Posterior vena cava (tissue), 2 donors: ENCODE measurements around the gene GALNT11. TPM values are rescaled to one million over a fixed set of nuclear protein-coding genes. Genes with fewer than 3 reads are reported as not detected.
"Not testable (repeated sequence)": the region's sequence is repeated elsewhere in the genome, so short reads cannot be mapped to it uniquely, and the experiment has no call there.

Experiments
- DNase-seq: peaks from one replicate; pipeline ENCODE4 v3.0.0-alpha.2; 2020; ENCODE audit warnings: low spot score
- intact Hi-C, 2 donors: fragments of 100-400 bp; cut with DNase I; formaldehyde crosslinking; loops; one replicate each; pipeline versions ENCODE4 v1.14.1 to v1.14.2; 2022 to 2023
- long read RNA-seq, 2 donors: library from polyadenylated mRNA; unstranded; transcript quantifications; one replicate each; pipeline ENCODE4 v2.0.0, GENCODE V29; 2020 to 2021
- total RNA-seq, 2 donors: library from RNA; stranded (reverse); fragmentation: NEBNext Ultra II Directional; extraction: Animal tissue kit (Norgen Biotek cat#: 25700); gene quantifications; one replicate each; pipeline ENCODE4 v1.2.1, GENCODE V29; 2021
- donor health status: DM: yes; HTN: yes; CAD: no.
- donor health status: DM: yes; HTN: yes; CAD: no.

The GALNT11 gene
- 10 to 100 TPM; 27.4 to 35.8 TPM for total RNA-seq
- long read RNA-seq, donor 1, transcript GALNT11-205 (12 exons, 2,727 nt): major isoform, 11 of 16 reads
- long read RNA-seq, donor 1, partial matches to known transcripts: 1 of 16 reads
- long read RNA-seq, donor 1, other reads (novel, unspliced or antisense): 4 of 16 reads
- long read RNA-seq, donor 2, transcript GALNT11-205 (12 exons, 2,727 nt): major isoform, 22 of 30 reads
- long read RNA-seq, donor 2, partial matches to known transcripts: 5 of 30 reads
- long read RNA-seq, donor 2, other reads (novel, unspliced or antisense): 3 of 30 reads

DNA sequence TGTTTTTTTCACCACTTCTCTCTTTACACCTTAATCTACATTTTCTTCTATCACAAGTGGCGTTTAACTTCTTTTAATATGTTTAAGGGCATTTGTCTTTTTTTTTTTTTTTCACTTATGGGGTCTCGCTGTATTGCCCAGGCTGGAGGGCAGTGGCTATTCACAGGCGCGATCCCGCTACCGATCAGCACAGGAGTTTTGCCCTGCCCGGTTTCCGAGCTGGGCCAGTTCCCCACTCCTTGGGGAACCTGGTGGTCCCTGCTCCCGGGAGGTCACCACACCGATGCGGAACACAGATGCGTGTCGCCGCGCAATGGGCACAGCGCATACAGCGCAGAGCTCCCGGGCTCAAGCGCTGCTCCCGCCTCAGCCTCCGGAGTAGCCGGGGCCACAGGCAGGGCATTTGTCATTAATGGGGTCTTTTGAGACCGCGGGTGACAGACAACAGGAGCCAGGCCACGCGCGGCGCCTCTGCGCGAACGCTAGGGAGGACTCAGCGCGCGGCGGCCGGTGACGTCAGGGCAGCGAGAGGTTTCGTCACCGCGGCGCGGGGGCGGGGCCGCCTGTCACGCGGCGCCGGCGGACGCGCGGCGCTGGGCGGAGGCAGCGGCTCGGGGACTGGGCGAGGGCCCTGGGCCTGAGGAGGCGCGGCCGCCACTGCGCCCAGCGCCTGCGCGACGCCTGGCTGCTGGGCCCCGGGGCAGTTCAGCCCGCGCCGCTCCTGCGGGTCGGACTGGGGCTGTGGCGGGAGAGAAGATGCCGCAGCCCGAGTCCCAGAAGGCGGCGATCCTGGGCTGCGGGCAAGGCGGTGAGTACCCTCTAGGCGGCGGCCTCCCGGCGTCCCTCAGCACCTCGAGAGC lies at the start of gene GALNT11:
GALNT11 (plus strand) TSS at position 598 of the 860 bp plus-strand sequence. CDS start 68,554 bp downstream, outside the sequence.
- intact Hi-C loops: no loop called here
- peak; percentile 96 for DNase-seq

DNA sequence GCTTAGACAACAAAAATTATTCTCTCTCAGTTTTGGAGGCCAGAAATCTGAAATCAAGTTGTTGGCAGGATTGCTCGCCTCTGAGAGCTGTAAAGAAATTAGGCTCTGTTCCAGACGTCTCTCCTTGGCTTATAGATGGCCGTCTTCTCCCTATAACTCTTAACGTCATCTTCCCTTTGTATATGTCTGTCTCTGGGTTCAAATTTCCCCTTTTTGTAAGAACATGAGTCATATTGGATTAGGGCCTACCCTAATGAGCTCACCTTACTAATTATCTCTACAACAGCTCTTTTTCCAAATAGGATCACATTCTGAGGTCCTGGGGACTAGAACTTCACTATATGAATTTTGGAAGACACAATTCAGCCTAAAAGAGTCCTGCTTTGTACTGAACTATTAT lies 46.9 kb upstream of the GALNT11 start:
- intact Hi-C loops: no loop called here

DNA sequence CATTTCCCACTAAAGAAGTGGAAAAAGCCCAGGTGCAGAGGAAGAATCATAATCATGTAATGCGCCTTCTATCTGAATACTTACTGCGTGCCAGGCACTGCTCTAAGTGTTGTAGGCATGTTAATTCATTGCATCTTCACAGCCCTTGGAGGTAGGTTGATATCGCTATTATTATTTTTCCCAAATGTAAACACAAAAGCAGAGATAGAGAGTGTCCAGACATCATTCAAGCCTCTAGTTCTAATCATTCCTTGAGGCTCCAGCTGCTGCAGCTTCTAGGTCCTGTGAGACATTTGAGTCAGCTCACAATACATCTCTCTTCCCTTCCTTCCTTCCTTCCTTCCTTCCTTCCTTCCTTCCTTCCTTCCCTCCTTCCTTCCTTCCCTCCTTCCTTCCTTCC lies 44.3 kb upstream of the GALNT11 start:
- intact Hi-C loops: no loop called here
- DNase-seq: no peak

More for the DNA sequence above, 46.9 kb upstream of the GALNT11 start:
- no peak for DNase-seq

DNA sequence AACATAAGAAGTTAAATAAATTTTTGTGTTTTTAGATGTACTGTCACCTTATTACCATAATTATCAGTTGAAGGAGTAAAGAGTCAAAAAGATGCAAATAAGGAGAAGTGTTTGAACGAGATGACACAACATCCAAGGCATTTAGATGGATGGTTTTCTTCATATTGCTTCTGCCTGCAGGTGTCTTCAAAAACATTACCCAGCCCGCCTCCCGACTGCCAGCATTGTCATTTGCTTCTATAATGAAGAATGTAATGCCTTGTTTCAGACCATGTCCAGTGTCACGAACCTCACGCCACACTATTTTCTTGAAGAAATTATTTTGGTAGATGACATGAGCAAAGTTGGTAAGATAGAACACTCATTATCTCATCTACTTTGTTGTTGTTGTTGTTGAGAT lies 42.7 kb upstream of the GALNT11 start:
- DNase-seq: no peak
- intact Hi-C loops: no loop called here

DNA sequence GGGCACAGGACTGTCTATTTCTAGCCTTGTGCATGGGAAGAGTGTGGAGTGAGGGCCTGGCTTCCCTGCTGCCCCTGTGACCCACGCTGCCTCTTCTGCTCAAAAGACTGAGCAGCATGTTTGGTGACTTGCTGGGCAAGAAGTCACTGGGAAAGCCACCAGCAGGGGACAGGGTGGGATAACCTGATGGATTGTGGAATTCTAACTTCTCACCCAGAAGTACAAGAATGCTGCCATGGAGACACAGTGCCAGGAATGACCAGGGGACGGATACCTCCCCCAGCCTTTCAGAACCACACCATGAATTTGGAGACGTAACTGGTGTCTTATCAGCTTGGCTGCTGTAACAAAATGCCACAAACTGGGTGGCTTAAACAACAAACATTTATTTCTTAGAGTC lies 40.9 kb upstream of the GALNT11 start:
- intact Hi-C loops: no loop called here
- no peak for DNase-seq

DNA sequence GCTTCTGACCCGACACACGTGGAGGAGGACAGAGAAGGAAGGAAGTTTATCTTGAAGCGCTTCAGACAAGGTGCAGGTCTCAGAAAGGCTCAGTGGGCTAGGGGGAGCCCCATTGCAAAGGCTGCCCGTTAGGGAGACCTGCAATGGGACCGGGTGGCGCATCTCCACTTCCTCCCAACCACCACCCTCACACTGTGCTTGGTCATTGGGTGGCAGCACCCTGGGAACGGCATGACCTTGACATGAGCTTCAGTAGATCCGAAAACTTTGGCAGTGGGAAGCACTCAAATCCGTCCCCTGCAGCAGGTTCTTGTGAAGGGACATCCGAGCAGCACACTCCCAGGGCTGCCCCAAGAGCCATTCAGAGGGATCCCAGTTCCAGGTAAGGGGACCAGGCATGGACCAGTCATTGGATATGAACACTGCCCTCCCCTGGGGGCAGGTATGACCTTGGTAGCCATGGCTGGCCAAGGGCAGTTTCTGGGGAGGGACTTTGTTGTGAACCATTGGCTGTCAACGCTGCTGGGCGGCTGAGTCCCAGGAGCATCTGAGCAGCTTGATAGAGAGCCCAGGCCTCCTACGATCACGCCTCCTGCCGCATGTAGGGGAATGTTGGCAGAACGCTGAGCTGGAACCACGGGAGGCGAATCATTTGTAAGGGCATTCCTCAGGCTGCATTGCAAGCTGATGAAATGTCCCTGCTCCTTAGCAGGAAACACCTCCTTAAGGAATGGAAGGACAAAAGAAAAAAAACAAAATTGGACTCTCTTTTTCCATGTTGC lies 37.5 kb upstream of the GALNT11 start:
- no peak for DNase-seq
- intact Hi-C loops: no loop called here

DNA sequence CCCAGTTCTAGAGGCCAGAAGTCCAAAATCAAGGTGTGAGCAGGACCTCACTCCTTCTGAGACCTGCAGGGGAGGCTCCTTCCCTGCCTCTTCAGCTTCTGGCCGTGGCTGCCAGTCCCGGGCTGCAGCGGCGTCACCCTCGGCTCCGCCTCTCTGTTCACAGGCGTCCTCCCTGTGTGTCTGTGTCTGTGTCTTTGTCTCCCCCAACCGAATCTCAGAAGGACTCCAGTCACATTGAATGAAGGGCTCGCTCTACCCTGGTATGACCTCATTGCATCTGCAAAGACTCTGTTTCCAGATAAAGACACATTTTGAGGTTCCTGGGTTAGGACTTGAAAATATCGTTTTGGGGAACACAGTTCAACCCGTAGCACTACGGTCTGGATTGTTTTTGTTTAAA lies 33.1 kb upstream of the GALNT11 start:
- intact Hi-C loops: no loop called here
- peak; percentile 87 for DNase-seq

DNA sequence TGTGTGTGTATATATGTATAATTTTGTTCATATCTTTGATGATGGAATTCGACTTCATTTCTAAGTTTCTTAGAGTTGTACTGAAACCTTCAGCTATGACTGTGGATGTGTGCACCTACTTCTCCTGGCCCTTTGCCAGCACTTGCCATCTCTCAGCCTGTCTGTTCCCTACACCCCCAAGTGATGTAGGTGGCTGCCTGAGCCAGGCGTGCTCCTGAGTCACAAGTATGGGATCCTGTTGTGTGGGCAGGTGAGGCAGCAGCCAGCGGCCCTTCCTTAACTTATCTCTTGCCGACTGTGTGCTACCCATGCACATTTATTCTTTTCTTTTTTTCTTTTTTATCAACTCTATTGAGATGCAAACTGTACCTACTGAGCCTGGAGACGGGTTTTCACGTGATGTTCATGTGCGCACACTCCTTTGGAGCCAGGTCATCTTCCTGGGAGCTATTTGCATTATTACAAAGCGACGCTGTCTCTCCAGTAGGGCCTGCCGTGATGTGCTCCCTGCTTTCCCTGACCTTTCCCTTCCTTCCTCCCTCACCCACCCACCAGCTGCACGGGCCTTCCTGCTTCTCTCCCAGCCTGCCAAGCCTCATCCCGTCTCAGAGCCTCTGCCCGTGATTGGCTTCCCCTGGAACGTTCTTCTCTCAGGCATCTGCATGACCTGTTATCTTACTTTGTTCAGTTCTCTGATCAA lies 31.3 kb upstream of the GALNT11 start:
- intact Hi-C loops: no loop called here
- DNase-seq: no peak

DNA sequence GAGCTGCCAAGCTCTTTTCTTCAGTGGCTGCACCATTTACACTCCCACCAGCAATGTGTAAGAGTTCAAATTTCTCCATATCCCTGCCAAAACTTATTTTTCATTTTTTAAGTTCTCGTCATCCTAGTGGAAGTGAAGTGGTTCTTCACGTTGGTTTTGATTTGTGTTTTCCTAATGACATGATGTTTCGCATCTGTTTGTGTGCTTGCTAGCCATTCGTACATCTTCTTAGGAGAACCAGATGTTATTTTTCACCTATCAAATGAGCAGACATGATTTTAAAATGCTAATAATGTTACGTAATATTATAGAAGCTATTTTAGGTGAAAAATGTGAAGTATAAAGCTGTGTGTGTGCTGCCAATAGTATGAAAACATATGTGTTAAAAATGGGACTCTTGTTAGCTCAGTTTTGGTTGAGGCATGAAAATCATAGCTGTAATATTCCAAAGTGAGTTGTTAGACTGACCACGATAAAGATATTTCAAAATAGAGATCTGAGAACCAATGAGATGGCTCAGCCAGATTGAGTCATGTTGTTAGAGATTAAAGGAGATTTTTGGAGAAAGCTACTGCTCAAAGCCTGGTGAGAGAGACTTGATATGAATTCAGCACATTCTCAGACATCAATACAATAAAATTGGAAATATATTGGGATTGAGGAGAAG lies 25.9 kb upstream of the GALNT11 start:
- DNase-seq: no peak
- intact Hi-C loops: no loop called here

DNA sequence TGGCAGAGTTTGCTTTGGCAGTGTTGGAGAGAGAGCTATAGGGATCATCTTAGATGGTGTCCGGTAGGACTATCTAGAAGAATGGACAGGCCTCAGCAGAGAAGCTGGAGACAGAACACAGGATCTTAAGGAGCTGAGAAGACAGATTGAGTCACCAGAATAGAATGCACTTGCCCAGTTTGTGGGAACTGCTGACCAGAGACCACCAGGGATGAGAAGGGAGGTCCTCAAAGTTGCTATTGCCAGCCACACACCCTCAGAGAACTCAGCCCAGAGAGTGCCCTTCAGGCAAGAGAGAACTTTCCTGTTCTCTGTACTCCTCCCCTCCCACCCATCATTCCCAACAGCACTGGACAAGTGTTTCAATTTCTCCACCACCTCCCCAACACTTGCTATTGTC lies 25.3 kb upstream of the GALNT11 start:
- intact Hi-C loops: no loop called here
- DNase-seq: no peak

DNA sequence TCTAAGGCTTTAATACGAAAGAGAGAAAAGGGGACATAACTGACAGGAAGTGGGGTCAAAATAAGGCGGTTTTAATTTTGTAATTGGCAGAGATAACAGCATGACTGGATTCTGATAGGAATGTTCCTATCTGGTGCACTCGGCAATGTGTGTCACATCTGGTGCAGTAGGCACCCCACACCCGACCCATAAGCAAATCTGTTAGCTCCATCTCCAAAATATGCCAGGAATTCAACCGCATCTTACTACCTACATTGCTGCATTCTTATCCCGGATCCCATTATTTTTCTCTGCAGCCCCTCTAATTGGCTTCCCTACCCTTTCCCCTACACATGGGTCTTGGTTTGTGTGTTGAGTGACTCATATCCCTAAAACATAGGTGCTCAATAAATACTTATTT lies 19.1 kb upstream of the GALNT11 start:
- intact Hi-C loops: no loop called here
- no peak for DNase-seq

DNA sequence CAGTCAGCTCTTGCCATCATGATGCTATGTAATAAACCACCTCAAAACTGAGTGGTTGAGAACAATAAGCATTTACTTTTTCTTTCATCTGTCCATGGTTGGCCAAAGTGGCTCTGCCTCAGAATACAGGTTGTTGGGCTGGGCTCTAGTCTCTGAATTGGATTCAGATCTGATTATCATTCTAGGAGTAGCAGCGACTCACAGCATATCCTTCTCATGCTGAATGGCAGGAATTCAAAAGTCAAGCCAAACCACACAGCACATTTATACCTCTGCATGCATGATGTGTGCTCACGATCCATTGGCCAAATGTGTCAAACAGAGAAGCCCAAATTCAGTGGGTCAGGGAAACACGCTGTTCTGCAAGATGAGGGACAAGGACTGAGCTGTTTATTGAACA lies 13.6 kb upstream of the GALNT11 start:
- no peak for DNase-seq
- intact Hi-C loops: no loop called here

DNA sequence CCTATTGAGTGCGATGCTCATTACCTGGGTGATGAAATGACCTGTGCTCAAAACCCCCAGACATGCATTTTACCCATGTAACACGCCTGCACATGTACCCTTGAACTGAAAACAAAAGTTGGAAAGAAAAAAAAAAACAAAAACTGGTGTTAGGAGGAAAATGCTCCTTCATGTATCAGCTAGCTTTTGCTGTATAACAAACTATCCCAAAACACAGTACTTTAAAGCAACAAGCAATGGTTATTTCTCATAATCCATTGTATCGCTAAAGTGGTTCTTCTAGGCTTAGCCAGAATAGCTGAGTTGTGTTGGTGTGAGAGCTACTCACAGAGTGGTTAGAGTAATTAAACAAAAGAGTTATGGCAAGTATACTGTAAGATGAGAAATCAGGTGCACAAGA lies 12.2 kb upstream of the GALNT11 start:
- intact Hi-C loops: no loop called here
- no peak for DNase-seq

DNA sequence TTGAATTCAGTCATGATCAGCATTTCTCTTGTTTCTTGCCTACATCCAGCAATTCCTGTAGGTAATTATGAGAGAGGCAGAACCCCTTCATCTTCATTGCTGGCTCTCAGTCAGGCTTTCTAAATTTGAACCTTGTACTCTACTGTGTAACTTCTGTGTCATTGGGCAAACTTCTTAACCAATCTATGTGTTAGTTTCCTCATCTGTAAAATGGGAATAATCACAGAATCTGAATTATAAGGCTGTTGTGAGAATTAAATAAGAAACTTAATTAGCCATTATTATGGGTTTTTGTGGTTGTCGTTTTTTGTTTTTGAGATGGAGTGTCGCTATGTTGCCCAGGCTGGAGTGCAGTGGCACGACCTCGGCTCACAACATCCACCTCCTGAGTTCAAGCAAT lies 11.5 kb upstream of the GALNT11 start:
- intact Hi-C loops: no loop called here
- no peak for DNase-seq

DNA sequence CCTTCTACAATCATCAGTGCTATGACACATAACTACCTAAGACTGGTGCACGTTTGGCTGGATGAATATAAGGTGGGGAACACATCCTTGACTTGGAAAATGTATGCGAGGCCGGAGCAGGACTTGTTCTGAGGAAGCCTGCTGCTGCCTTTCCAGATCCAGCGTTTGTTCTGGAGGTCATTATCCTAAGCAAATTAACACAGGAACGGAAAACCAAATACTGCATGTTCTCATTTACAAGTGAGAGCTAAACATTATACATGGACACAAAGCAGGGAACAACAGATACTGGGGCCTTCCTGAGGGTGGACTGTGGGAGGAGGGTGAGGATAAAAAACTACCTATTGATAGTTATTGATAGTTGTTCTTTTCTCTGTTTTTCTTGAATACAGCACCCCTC lies 10.8 kb upstream of the GALNT11 start:
- intact Hi-C loops: no loop called here
- no peak for DNase-seq

DNA sequence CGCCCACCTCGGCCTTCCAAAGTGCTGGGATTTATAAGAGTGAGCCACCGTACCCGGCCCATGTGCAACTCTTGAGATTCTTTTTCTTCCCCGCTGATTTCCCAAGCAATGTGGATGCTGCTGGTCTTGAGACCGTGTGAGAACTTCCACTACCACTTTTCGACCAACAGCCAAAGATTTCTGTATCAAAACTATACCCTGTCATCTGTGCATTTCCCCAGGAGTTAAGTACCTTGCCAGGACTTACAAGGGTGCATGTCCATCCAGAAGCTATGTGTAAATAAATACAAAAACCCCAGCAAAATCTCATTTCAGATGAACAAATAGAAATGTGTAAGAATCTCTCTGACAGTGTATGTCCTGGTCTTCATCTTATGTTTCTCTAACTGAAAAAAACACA lies 9.9 kb upstream of the GALNT11 start:
- no peak for DNase-seq
- intact Hi-C loops: no loop called here

DNA sequence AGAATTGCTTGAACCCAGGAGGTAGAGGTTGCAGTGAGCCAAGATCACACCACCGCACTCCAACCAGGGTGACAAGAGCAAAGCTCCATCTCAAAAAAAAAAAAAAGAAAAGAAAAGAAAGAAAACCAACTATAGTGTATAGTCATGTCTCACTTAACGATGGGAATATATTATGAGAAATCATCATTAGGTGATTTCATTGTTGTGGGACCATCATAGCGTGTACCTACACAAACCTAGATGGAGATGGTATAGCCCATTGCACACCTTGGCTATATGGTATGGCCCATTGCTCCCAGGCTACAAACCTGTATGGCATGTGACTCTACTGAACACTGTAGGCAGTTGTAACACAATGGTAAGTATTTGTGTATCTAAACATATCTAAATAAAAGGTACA lies 8.5 kb upstream of the GALNT11 start:
- intact Hi-C loops: no loop called here
- DNase-seq: no peak

DNA sequence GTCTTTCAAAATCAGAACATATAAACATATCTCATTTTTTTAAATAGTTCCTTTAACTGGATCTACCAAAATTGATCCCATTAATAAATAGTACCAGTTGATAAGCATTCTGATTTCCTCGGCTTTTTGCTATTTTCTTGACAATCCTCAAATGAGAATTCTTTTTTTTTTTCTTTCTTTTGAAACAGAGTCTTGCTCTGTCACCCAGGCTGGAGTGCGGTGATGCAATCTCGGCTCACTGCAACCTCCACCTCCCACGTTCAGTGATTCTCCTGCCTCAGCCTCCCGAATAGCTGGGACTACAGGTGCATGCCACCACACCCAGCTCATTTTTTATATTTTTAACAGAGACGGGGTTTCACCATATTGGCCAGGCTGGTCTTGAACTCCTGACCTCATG lies 7.8 kb upstream of the GALNT11 start:
- intact Hi-C loops, DNase-seq: not testable (repeated sequence)

DNA sequence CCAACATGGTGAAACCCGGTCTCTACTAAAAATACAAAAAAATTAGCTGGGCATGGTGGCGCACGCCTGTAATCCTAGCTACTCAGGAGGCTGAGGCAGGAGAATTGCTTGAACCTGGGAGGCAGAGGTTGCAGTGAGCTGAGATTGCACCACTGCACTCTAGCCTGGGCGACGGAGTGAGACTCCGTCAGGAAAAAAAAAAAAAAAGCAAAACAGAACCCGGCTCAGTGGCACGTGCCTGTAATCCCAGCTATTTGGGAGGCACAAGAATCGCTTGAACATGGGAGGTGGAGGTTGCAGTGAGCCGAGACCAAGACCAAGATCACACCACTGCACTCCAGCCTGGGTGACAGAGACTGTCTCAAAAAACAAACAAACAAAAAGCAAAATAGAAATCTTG lies 3.7 kb upstream of the GALNT11 start:
- intact Hi-C loops, DNase-seq: not testable (repeated sequence)
